GM19372 (cell line): ENCODE results near the gene PRSS37.
A peak's percentile ranks its signal among the peaks of the same experiment; 100 is the strongest.
"Not testable (repeated sequence)": the region's sequence is repeated elsewhere in the genome, so short reads cannot be mapped to it uniquely, and the experiment has no call there.

Experiments used
- ATAC-seq: cut with Tn5 transposase; IDR thresholded peaks from one replicate; pipeline ENCODE4 v1.9.1; 2021; ENCODE audit warnings: mild to moderate bottlenecking, low read depth, moderate library complexity; ENCODE audit not compliant: unreplicated experiment

The PRSS37 gene, protein sequence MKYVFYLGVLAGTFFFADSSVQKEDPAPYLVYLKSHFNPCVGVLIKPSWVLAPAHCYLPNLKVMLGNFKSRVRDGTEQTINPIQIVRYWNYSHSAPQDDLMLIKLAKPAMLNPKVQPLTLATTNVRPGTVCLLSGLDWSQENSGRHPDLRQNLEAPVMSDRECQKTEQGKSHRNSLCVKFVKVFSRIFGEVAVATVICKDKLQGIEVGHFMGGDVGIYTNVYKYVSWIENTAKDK

DNA sequence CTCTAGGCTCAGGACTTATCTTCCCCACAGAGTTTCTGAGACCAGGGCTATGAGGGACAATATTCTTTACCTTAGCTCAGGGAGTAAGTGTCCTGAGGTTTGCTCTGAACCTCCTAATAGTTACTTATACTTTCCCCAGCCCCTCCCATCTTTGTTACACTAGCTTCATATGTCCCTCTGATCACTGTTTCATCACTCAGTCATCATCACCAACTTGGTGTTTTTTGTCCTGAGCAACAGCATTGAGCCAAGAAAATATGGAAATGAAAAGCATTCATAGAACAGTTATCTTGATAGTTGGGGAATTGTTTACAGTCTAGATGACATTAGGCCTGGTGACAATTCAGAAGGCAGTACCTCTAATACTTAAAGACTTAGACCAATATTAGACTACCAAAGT is at the start of gene PRSS37:
Gene PRSS37 (minus strand): TSS at position 101 of the 400 bp plus-strand sequence. CDS start 436 bp downstream, outside the sequence.
- ATAC-seq = no peak

DNA sequence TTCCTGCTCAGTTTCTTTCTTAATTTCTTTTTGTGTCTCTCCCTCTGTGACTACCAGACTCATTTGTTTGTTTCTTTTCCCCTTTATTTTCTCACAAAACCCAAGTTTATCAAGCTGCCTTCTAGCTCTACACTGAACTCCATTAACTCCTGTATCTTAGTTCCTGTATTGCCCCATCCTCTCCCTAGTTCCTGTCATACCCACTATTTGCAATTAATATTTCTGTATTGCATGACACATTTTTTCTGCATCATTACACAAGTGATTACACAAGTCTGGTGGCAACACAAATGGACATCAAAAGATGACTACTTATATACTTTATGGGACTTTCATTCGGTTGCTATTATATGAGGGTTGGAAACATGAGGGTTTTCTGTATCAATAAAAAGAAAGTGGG is 48.0 kb upstream of the PRSS37 start:
- no peak for ATAC-seq

DNA sequence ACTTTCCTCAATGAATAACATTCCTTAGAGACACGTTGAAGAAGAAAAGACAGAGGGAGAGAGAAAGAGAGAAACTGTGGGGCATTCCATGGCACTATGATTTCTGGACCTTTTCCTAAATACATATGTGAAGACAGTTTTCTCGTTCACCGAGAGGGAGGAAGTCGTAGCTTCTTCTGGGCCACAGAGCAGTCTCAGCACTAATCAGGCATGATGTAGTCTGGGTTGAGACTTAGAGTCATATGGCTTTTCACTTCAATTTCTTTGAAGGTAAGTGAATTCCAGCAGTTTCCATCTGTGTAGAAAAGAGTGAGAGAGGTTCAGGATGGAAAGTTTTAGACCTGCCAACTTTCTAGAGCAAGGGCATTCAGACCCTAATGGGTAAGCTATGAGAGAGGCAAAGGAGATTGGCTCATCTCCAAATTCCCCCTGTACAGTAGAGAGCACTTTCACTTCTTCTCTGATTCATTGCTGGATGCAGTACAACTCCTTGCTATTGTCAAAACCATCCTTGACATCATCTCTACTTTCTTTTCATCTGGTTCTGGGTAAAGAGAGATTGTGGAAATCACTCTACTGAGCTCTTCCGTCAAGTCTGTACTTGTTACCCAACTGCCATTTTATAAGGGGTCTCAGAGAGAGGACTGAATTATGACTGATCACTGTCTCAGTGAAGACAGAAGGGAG is 43.4 kb upstream of the PRSS37 start:
- no peak for ATAC-seq

DNA sequence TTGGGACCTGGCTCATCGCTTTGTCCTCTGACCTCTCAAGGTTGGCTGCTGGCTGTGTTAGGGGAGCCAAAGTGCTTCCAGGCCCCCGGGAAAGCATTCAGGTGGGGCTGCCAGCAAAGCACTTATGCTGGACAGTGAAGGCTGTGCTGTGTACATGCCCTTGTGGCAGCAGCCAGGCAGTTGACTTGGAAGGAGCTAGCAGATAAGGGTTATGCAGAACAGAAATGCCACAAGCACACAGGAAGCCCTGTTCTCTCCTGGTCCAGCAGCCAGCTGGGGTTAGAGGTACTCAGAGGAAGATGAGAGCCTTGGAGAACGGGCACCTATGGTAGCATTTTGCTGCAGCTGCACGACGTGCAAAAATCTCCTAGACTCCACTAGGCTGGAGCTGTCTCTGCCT is 39.7 kb upstream of the PRSS37 start:
- no peak for ATAC-seq

DNA sequence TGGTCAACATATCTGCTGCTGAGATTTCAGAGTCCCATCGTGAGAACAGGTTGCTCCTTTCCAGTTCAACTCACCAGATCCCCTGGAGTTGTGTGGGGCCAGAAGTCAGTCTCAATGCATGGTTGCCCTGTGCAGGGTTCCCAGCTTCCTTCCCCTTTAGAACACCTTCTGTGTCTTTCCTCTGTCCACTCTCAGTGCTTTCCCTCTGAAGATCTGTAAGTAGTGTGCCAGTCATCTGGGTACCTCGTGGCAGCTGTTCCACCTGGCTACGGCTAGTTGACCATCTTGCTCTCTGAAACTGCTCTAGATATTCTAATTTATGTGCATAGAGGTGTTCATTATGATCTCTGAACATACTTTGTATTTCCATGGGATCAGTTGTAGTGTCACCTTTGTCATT is 36.1 kb upstream of the PRSS37 start:
- ATAC-seq = no peak

DNA sequence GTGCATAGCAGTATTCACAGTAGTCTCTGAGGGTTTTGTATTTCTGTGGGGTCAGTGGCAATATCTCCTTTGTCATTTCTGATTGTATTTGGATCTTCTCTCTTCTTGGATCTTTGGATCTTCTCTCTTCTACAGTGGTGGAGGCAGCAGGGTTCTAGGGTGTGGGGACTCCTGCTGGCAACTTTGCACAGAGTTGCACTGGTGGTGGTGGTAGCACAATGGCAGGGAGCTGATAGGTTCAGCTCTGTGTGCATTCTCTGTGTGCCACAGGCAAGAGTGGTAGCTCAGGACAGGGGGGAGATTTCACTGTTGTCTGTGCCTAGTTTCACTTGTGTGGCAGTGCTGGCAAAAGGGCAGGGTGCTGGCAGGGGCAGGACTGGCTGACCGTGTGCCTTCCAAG is 35.1 kb upstream of the PRSS37 start:
- ATAC-seq = no peak

DNA sequence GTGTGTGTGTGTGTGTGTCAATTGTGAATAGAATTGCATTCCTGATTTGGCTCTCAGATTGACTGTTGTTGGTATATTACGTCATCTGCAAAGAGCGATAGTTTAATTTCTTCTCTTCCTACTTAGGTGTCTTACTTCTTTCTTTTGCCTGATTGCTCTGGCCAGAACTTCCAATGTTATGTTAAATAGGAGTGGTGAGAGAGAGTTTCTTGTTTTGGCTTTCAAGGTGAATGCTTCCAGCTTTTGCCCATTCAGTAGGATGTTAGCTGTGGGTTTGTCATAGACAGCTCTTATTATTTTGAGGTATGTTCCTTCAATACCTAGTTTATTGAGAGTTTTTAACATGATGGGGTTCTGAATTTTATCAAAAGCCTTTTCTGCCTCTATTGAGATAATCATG is 34.2 kb upstream of the PRSS37 start:
- no peak for ATAC-seq

DNA sequence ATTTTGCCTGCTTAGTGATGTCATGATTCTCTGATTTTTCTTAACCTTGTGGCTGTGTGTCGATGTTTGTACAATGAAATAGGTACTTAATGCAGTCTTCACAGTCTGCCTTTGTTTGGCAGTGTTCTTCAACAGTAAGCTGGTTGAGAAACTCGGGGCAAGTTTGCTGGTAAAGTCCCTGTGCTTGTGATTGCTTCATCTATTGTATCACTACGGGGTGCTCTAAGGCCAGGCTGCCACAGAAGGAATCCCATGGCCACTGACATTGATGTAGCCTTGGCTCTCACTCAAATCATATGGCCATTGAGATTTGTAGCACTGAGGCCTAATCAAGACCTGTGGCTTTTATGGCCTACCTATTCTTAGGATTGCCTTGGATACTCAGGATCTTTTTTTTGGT is 33.5 kb upstream of the PRSS37 start:
- ATAC-seq = no peak

DNA sequence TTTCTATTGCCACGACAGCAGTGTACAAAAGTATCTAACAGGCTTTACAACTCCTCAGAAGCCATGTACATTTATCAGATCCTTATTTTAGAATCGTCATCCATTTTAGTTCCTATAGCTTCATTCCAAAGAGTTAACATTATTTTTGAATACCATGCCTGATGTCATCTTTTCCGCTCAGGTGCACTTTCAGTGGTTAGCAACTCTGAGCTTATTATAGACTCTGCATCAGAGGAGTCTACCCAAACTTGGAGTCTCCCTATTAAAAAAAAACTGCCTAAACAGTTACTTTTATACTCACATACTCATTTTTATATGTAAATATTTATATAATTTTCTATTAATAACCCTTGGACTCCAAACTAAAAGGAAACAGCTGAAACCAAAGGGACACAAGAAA is 31.6 kb upstream of the PRSS37 start:
- ATAC-seq = peak; percentile 73

DNA sequence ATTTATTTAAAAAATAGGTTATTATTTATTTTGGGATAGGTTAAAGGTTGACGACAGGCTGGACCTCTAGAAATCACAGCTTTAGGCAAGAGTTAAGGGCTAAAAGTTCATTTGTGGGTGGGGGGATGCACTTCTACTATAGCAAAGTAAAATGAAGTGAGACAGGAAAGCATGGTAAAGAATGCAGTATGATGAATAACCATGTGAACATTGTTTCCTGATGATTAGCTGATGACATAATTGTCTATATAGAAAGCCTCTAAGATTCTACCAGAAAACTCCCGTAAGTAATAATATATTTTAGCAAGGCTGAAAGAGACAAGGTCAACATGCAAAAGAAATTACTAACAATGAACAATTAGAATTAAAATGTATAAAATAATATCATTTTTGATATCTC is 25.7 kb upstream of the PRSS37 start:
- ATAC-seq = no peak

DNA sequence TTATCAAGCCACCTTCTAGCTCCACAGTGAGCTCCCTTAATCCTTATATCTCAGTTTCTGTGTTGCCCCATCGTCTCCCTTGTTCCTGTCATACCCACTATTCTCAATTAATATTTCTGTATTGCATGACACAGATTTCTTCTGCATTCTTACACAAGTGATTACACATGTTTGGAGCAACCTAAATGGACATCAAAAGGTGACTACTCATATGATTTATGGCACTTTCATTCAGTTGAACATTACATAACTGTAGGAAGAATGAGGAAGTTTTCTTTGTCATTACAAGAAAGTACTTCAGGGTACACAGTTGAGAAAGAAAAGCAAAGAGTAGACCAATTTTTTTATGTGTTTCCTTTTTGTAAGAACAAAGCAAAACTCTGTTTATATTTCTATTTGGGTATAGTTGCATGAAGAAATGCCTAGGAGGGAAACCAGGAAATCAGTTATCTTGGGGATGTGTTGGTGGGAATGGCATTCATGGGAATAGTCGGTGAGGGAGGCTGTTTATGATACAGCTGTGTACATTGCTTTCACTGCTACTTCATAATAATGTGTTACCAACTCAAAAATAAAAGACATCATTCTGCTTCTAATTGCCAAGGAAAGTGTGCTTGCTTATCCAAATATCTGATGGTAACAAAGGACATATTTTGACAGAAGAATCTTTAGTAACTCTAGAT is 23.6 kb upstream of the PRSS37 start:
- no peak for ATAC-seq

DNA sequence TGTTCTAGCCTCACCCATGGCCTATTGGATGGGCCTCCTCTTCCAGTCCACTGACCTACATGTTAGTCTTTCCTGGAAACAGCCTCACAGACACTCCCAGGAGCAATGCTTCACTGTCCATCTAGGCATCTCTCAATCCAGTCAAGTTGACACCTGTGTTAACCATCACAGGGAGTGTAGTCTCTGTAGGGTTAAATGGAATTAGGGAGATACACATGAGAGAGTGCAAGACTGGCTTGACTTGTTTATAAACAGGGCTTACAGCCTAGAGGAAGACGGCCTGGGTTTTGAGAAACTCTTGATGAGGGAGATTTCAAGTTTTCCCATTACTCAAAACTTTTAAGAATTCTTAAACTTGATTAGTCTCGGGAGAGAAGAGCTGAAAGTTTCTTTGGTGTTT is 18.9 kb upstream of the PRSS37 start:
- ATAC-seq = no peak

DNA sequence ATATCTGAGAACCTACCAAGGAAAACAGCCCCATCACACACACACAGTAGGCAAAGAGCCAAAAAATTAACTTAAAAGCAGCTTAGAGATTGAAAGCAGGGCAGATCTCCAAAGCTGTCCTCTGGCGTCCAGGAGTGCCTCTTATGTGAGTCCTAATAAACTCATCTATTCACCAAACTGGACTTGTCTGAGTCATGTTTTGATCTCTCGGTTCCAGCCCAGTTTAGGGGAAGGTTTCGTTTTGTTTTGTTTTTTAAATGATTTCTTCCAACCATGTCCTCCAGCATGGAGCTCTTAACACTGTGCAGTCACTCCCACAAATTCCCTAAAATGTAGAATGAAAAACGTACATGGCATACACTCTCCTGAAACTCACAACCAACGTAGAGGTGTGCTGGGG is 6.7 kb upstream of the PRSS37 start:
- no peak for ATAC-seq

DNA sequence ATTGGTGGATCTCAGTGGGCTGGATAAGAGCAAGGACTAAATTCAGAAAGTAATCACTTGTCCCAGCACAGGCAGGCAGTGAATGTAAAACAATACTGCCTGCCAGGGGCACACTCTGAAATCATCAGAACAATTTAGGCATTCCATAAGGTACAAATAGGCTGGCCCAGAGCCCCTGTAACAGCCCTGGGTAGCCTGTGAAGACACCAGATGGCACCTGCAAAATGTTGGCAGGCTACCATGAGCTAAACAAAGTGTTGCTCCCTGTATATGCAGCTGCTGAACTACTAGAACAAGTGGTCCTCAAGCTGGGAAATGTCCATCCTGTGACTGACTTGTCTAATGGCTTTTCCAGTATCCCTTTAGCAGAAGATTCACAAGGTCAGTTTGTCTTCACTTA is 3.0 kb upstream of the PRSS37 start:
- no peak for ATAC-seq

DNA sequence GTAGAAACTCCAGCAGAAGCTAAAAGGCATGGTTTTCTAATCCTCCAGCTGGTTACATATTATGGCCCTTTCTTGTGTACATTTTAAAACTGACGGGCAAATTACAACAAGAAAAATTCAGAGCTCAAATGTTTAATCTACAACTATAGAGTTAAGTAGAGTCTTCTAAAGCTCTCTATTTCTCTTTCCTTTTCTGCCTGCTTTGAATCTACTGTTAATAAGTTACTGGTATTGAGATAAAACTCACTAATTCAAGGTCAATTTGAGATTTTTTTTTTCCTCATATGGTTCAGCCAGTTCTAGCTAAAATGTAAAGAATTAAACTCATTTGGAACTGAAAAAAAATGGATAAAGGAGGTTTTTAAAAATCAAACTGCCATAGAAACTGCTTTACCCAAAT is 1.6 kb upstream of the PRSS37 start:
- no peak for ATAC-seq

DNA sequence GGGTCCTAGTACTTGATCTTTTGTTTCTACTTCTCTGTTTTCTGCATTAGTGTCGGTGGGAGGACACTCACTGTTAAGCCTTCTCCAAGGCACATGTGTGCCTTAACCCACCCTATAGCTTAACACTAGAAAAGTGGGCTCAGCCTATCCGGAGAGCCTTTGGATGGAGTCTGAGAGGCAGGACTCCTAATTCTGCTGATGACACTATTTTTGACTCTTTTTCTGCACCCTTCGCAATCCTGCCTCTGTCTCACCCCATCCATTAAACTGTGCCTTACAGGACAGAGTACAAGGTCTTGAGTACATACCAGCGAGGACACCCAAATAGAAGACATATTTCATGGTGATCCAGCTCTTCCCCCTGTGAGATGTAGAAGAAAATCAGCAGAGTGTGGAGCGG is 577 bp downstream of the PRSS37 start:
- ATAC-seq = no peak

DNA sequence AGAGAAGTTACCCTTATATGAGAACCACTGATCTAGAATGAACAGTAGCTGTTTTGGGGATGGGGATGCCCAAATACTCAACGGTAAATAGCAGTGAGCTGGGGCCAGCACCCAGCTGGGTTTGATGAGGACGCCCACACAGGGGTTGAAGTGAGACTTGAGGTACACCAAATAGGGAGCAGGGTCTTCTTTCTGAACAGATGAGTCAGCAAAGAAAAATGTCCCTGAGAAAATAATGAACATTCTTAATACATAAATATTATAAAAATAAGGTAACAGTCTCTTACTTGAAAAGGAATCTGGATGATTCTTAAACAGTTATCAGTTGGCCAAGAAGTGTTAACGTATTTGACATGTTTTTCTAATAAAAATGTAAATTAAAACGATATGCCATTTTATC is 2.0 kb downstream of the PRSS37 start:
- ATAC-seq = no peak

DNA sequence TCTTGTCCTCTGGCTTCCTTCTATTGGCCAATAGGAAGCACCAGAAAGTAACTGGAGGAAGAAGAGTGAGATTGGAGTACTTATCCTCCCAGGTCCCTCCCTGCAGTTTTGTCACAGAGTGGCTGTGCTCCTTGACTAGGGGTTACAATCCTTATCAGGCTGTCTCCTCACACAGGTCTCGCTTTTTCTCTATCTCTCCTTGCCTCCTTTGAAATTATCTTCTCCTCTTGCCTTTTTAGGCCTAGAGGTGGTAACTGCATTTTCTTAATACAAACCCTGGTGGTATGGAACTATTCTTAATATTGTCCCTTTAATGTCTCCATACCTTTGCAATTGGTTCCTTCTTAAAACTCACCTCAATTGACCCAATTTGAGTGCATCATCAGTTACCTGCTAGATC is 2.7 kb downstream of the PRSS37 start:
- ATAC-seq = no peak

DNA sequence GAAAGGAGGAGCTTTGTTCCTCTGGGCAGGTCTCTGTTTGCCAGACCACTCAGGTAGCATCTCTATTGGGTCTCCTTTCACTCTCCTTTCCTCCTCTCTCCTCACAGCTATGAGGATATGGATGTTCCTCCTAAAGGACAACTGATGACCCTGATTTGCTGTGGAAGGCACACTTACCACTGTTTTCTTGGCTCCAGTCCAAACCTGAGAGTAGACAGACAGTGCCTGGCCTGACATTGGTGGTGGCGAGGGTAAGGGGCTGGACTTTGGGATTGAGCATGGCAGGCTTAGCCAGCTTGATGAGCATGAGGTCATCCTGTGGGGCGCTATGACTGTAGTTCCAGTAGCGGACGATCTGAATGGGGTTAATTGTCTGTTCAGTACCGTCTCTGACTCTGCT is 3.6 kb downstream of the PRSS37 start:
- no peak for ATAC-seq

DNA sequence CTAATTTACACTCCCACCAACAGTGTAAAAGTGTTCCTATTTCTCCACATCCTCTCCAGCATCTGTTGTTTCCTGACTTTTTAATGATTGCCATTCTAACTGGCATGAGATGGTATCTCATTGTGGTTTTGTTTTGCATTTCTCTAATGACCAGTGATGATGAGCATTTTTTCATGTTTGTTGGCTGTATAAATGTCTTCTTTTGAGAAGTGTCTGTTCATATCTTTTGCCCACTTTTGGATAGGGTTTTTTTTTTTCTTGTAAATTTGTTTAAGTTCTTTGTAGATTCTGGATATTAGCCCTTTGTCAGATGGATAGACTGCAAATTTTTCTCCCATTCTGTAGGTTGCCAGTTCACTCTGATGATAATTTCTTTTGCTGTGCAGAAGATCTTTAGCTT is 18.9 kb downstream of the PRSS37 start:
- not testable (repeated sequence) for ATAC-seq

DNA sequence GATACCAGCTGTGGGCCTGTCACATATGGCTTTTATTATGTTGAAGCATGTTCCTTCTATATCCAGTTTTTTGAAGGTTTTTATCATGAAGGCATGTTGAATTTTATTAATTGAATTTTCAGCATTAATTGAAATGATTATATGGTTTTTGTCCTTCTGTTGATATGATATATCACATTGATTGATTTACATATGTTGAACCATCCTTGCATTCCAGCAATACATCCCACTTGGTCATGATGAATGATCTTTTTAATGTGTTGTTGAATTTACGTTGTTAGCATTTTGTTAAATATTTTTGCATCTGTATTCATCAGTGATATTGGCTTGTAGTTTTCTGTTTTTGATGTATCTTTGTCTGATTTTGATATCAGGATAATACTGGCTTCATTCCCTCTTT is 21.2 kb downstream of the PRSS37 start:
- ATAC-seq = no peak

DNA sequence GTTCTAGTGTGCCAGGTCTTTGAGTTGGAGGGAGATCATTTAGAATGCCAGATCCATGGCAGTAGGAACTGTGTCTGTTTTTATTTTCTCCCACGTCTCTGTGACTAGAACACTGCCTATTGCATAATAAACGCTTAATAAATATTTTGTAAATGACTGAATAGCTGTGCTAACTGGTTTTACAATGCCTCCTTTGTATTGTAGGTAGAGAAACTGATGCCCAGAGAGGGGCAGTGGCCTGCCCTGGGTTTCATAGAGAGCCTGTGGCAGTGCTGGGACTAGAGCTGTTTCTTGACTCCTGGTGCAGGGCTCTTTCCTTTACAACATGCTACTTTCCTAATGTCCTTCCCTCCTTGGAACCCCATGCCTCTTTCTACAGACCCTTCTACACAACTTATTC is 48.8 kb downstream of the PRSS37 start:
- no peak for ATAC-seq
